ENCODE results near the gene PPP2R3A.

DNA sequence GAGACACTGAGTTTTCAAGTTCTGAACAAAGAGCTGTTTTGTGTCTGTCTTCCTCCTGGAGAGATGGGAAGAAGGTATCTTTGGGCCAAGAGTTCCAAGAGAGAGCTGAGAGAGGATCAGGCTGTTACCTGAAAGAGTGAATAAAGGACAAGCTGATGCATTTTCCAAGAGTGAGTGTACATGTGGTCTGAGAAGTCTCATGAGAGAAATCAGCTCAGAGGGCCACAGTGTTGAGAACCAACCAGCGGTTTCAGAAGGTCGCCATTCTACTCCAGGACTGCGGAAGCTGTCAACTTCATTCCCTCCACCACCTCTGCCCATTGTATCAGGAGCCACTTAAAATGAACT is 42.7 kb upstream of the PPP2R3A start:
- TF ChIP-seq, protein P1, sequence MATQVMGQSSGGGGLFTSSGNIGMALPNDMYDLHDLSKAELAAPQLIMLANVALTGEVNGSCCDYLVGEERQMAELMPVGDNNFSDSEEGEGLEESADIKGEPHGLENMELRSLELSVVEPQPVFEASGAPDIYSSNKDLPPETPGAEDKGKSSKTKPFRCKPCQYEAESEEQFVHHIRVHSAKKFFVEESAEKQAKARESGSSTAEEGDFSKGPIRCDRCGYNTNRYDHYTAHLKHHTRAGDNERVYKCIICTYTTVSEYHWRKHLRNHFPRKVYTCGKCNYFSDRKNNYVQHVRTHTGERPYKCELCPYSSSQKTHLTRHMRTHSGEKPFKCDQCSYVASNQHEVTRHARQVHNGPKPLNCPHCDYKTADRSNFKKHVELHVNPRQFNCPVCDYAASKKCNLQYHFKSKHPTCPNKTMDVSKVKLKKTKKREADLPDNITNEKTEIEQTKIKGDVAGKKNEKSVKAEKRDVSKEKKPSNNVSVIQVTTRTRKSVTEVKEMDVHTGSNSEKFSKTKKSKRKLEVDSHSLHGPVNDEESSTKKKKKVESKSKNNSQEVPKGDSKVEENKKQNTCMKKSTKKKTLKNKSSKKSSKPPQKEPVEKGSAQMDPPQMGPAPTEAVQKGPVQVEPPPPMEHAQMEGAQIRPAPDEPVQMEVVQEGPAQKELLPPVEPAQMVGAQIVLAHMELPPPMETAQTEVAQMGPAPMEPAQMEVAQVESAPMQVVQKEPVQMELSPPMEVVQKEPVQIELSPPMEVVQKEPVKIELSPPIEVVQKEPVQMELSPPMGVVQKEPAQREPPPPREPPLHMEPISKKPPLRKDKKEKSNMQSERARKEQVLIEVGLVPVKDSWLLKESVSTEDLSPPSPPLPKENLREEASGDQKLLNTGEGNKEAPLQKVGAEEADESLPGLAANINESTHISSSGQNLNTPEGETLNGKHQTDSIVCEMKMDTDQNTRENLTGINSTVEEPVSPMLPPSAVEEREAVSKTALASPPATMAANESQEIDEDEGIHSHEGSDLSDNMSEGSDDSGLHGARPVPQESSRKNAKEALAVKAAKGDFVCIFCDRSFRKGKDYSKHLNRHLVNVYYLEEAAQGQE (IDR thresholded peaks at IDR 0.05; ENCODE audit: low read depth), result no peak
- TF ChIP-seq YY1 (IDR thresholded peaks at IDR 0.05; ENCODE audit: low read depth), result no peak
- TF ChIP-seq EGR1 (IDR thresholded peaks at IDR 0.05), result no peak
- TF ChIP-seq, protein P2, sequence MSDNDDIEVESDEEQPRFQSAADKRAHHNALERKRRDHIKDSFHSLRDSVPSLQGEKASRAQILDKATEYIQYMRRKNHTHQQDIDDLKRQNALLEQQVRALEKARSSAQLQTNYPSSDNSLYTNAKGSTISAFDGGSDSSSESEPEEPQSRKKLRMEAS (IDR thresholded peaks at IDR 0.05), result no peak
- TF ChIP-seq CEBPB (IDR thresholded peaks at IDR 0.05), result no peak
- no peak for TF ChIP-seq FOXM1 (IDR thresholded peaks at IDR 0.05; ENCODE audit: borderline replicate concordance, low read depth)
- no peak for TF ChIP-seq TCF12 (IDR thresholded peaks at IDR 0.05; ENCODE audit: low read depth)
- TF ChIP-seq RAD21 (IDR thresholded peaks at IDR 0.05; ENCODE audit: low read depth), result no peak
- no peak for TF ChIP-seq EP300 (IDR thresholded peaks at IDR 0.05; ENCODE audit: borderline replicate concordance)
- TF ChIP-seq TEAD4 (IDR thresholded peaks at IDR 0.05), result no peak
- no peak for TF ChIP-seq ZBTB7A (IDR thresholded peaks at IDR 0.05; ENCODE audit: low read depth)

Measured in Ishikawa (cell line).